ENCODE results near the gene ANKK1.

Gene ANKK1

GRCh38 chr11:113387605-113388211, at the start of gene ANKK1:
ANKK1 (plus strand) TSS chr11:113387779; CDS start chr11:113387885, 106 bp downstream.
- Mint-ChIP-seq H3K27ac (no peak within 1 kb of the TSS), H3K4me3 (peak within 1 kb of the TSS; percentile 43), H3K36me3 (ENCODE audit: low read depth) (no peaks in the 10 kb centered on the region), H3K9me3 (no peaks in the 10 kb centered on the region), H3K27me3 (ENCODE audit: low read depth, poor library complexity) (peaks cover 18% of the 10 kb centered on the region), H3K4me1 (peaks cover 6% of the 10 kb centered on the region)
- DNase-seq, result peak; percentile 70
- peak; percentile 42 for TF ChIP-seq CTCF (IDR thresholded peaks at IDR 0.05)

GRCh38 chr11:113338730-113339129, 48.8 kb upstream of the ANKK1 start:
- Mint-ChIP-seq H3K27me3 (ENCODE audit: low read depth, poor library complexity) (peaks cover 8% of the 10 kb centered on the region), H3K27ac (peak overlapping the region; percentile 71), H3K4me1 (no peaks in the 10 kb centered on the region), H3K4me3 (no peak overlapping the region), H3K9me3 (no peaks in the 10 kb centered on the region), H3K36me3 (ENCODE audit: low read depth) (peaks cover 57% of the 10 kb centered on the region)
- no peak for DNase-seq
- no peak for TF ChIP-seq CTCF (IDR thresholded peaks at IDR 0.05)

GRCh38 chr11:113339929-113340589, 47.5 kb upstream of the ANKK1 start:
- H3K36me3 Mint-ChIP-seq (ENCODE audit: low read depth), result peaks cover 65% of the 10 kb centered on the region
- DNase-seq, result no peak
- no peak overlapping the region for H3K4me3 Mint-ChIP-seq
- no peaks in the 10 kb centered on the region for H3K9me3 Mint-ChIP-seq
- no peak for TF ChIP-seq CTCF (IDR thresholded peaks at IDR 0.05)
- H3K4me1 Mint-ChIP-seq, result no peaks in the 10 kb centered on the region
- no peak overlapping the region for H3K27ac Mint-ChIP-seq
- H3K27me3 Mint-ChIP-seq (ENCODE audit: low read depth, poor library complexity), result peaks cover 8% of the 10 kb centered on the region

- TF ChIP-seq CTCF (IDR thresholded peaks at IDR 0.05), result no peak
- Mint-ChIP-seq H3K27ac (no peak overlapping the region), H3K27me3 (ENCODE audit: low read depth, poor library complexity) (peaks cover 5% of the 10 kb centered on the region), H3K9me3 (no peaks in the 10 kb centered on the region), H3K4me1 (peaks cover 4% of the 10 kb centered on the region), H3K4me3 (no peak overlapping the region), H3K36me3 (ENCODE audit: low read depth) (peaks cover 50% of the 10 kb centered on the region)
- no peak for DNase-seq
Measured at GRCh38 chr11:113341388-113342165, 46.0 kb upstream of the ANKK1 start.

GRCh38 chr11:113345978-113346377, 41.6 kb upstream of the ANKK1 start:
- no peak for DNase-seq
- Mint-ChIP-seq H3K4me1 (peaks cover 12% of the 10 kb centered on the region), H3K27ac (no peak overlapping the region)

More at GRCh38 chr11:113345978-113346377, 41.6 kb upstream of the ANKK1 start:
- no peak for TF ChIP-seq CTCF (IDR thresholded peaks at IDR 0.05)
- Mint-ChIP-seq H3K4me3 (no peak overlapping the region), H3K36me3 (ENCODE audit: low read depth) (peaks cover 26% of the 10 kb centered on the region), H3K9me3 (no peaks in the 10 kb centered on the region), H3K27me3 (ENCODE audit: low read depth, poor library complexity) (peaks cover 3% of the 10 kb centered on the region)
